ENCODE measurements around the gene TMOD1. TPM values are rescaled to one million over a fixed set of nuclear protein-coding genes. Genes with fewer than 3 reads are reported as not detected.

Gene TMOD1
- total RNA-seq, 3 donors from 2014 or later: 10.4 to 15.4 (median 13.9) TPM

DNA sequence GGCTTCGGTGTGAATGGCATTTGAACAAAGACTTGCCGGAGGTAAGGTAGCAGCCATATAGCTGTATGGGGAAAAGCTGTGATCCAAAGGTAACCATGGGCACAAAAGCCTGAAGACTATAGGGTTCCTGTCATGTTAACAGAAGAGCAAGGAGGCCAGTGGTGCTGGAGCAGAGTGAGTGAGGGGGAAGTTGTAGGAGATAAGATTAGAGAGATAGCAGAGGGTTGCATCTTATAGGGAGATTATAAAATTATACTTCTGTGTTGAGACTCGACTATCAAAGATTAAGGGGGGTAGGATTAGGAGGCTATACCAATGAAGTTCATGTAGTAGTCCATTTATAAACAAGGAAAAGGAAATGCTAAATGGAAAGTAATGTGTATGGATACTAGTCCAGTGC is 135.4 kb downstream of the TMOD1 start:
- Histone ChIP-seq H3K4me1 (peaks cover 0 to 9% of the 10 kb centered on the region in 2 donors), H3K27ac (no peak overlapping the region), H3K27me3 (no peaks in the 10 kb centered on the region), H3K9me3 (no peaks in the 10 kb centered on the region), H3K4me3 (no peak overlapping the region), H3K36me3 (no peaks in the 10 kb centered on the region)
- TF ChIP-seq CTCF (IDR thresholded peaks at IDR 0.05) (no peak), POLR2AphosphoS5 (IDR thresholded peaks at IDR 0.05) (no peak), POLR2A (IDR thresholded peaks at IDR 0.05) (no peak)
- no peak for DNase-seq (ENCODE audit: low spot score in 2 of 2)
- intact Hi-C loops (cut with DNase I; ENCODE audit: low total_unique reads): no loop called here

GRCh38 chr9:97638666-97639065 is 137.2 kb downstream of the TMOD1 start:
- no peak for DNase-seq (ENCODE audit: low spot score in 2 of 2)
- TF ChIP-seq POLR2A (IDR thresholded peaks at IDR 0.05): no peak
- TF ChIP-seq CTCF (IDR thresholded peaks at IDR 0.05): no peak
- TF ChIP-seq POLR2AphosphoS5 (IDR thresholded peaks at IDR 0.05): no peak
- Histone ChIP-seq H3K9me3 (no peaks in the 10 kb centered on the region), H3K36me3 (peaks cover 3% of the 10 kb centered on the region), H3K27ac (no peak overlapping the region), H3K4me1 (peaks cover 0 to 8% of the 10 kb centered on the region in 2 donors), H3K4me3 (no peak overlapping the region), H3K27me3 (no peaks in the 10 kb centered on the region)
- intact Hi-C loops (cut with DNase I; ENCODE audit: low total_unique reads): no loop called here

- intact Hi-C loops (cut with DNase I; ENCODE audit: low total_unique reads): no loop called here
- no peak for TF ChIP-seq POLR2AphosphoS5 (IDR thresholded peaks at IDR 0.05)
- no peak for TF ChIP-seq CTCF (IDR thresholded peaks at IDR 0.05)
- TF ChIP-seq POLR2A (IDR thresholded peaks at IDR 0.05): no peak
- Histone ChIP-seq H3K4me3 (no peak overlapping the region), H3K9me3 (no peaks in the 10 kb centered on the region), H3K36me3 (peaks cover 3% of the 10 kb centered on the region), H3K4me1 (no peaks in the 10 kb centered on the region), H3K27me3 (no peaks in the 10 kb centered on the region), H3K27ac (no peak overlapping the region)
- DNase-seq (ENCODE audit: low spot score in 2 of 2): no peak
Measured at GRCh38 chr9:97640325-97640724, 138.9 kb downstream of the TMOD1 start.

DNA sequence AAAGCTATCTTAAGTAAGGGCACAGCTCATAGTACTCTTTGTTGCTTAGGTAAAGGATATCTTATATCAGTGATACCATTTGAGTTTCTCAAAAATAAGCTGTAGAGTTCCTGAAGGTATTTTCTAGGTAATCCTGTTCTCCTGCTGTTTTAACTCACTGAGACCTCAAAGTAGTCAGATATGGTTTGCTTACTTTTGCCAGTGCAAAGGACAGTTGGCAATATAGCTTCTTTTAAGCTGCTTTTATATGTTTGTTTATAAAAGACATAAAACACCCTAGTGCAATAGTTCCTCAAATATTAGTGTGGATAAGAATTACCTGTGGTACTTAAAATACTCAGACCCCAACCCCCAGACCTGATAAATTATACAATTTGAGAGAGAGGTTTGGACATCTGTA is 144.3 kb downstream of the TMOD1 start:
- peaks cover 3% of the 10 kb centered on the region for H3K36me3 ChIP-seq
- no peaks in the 10 kb centered on the region for H3K27me3 ChIP-seq
- no peak overlapping the region for H3K27ac ChIP-seq
- H3K4me1 ChIP-seq: no peaks in the 10 kb centered on the region
- TF ChIP-seq POLR2A (IDR thresholded peaks at IDR 0.05) (no peak), POLR2AphosphoS5 (IDR thresholded peaks at IDR 0.05) (no peak), CTCF (IDR thresholded peaks at IDR 0.05) (no peak)
- no peaks in the 10 kb centered on the region for H3K9me3 ChIP-seq
- DNase-seq (ENCODE audit: low spot score in 2 of 2): no peak
- intact Hi-C loops (cut with DNase I; ENCODE audit: low total_unique reads): no loop called here
- no peak overlapping the region for H3K4me3 ChIP-seq

DNA sequence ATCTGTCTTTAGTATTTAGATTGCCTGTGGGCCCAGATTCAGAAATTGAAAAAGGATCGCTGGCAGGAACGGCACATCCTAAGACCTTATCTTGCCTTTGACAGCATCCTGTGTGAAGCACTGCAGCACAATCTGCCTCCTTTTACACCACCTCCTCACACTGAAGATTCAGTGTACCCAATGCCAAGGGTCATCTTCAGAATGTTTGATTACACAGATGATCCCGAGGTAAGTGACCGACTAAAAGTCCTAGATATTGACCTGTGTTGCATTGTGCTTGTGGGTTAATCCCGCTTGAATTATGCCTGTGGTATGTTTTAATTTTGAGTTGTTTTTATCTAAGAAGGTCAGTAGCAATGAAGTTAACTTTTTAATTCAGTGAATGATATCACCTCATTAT is 146.5 kb downstream of the TMOD1 start:
- TF ChIP-seq CTCF (IDR thresholded peaks at IDR 0.05): no peak
- no peak for DNase-seq (ENCODE audit: low spot score in 2 of 2)

More for the DNA sequence above, 146.5 kb downstream of the TMOD1 start:
- Histone ChIP-seq H3K36me3 (peaks cover 3% of the 10 kb centered on the region), H3K9me3 (no peaks in the 10 kb centered on the region), H3K27ac (no peak overlapping the region), H3K27me3 (no peaks in the 10 kb centered on the region), H3K4me3 (no peak overlapping the region), H3K4me1 (no peaks in the 10 kb centered on the region)
- intact Hi-C loops (cut with DNase I; ENCODE audit: low total_unique reads): no loop called here

Other genes starting within 250 kb of the TMOD1 start
- 10 to 100 TPM in 1 of 3 donors, 1 to 10 TPM in 2; 5.4 to 10.6 (median 8.2) TPM for gene CCDC180, start 194.0 kb upstream of the TMOD1 start, total RNA-seq
- 10 to 100 TPM in 2 of 3 donors, 1 to 10 TPM in 1; 9.8 to 15.1 (median 14.8) TPM for gene TDRD7, start 89.6 kb upstream of the TMOD1 start, total RNA-seq
- 10 to 100 TPM; 21.8 to 25.9 (median 24.4) TPM for gene TSTD2, start 131.7 kb downstream of the TMOD1 start, total RNA-seq
- 10 to 100 TPM; 25.0 to 33.2 (median 30.2) TPM for gene NCBP1, start 132.2 kb downstream of the TMOD1 start, total RNA-seq
- gene XPA, start 195.7 kb downstream of the TMOD1 start, total RNA-seq: 10 to 100 TPM; 15.4 to 16.8 (median 16.7) TPM

All from breast epithelium (tissue), 4 donors.